ENCODE results near the gene FGA.
A peak's percentile ranks its signal among the peaks of the same experiment; 100 is the strongest.

Gene FGA

DNA sequence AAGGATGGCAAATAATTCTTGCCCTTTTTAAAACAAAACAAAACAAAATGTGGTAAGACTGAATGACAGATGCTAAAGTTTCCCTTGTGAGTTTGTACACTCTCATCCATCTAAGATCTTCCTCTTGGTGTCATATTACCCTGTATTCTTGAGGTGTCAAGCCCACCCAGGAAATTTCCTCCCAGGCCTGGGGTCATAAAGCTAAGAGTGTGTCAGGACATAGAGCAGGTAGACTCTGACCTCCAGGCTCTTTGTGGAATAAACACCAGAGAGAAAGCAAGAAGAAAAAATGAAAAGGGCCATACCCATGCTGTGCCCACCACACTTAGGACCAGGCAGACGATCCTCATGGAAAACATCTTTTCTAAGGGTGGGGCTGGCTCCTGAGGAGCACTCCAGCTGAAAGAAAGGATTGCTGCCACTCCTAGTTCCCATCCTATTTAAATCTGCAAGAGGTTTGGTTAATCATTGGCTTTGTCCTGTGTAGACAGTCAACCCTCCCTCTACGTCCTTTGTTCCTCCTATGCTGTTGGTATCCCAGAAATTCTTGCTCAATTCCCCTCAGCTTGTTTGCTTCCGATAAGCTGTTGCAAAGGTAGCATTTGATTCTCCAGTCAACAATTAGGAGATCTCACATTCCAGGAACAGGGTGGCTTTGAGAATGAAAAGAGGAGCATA lies at the start of gene FGA:
TSS of gene FGA (minus strand) at position 414 of the 678 bp plus-strand sequence. CDS start at position 359, 55 bp downstream.
- H3K79me2 ChIP-seq (ENCODE audit: control insufficient read depth, insufficient read depth, low read length, unreplicated experiment): no peaks in the 10 kb centered on the region
- peaks cover 6% of the 10 kb centered on the region for H3K4me1 ChIP-seq (ENCODE audit: control insufficient read depth, insufficient read depth, low read length, unreplicated experiment)
- no peak within 1 kb of the TSS for H3K27ac ChIP-seq (ENCODE audit: low read depth, low read length)
- H3K36me3 ChIP-seq (ENCODE audit: insufficient read depth, low read length): no peaks in the 10 kb centered on the region
- no peak within 1 kb of the TSS for H2AFZ ChIP-seq (ENCODE audit: low read length, unreplicated experiment)
- H3K27me3 ChIP-seq (ENCODE audit: insufficient read depth, low read length): no peaks in the 10 kb centered on the region
- H3K4me3 ChIP-seq (ENCODE audit: low read depth, low read length): no peak within 1 kb of the TSS

DNA sequence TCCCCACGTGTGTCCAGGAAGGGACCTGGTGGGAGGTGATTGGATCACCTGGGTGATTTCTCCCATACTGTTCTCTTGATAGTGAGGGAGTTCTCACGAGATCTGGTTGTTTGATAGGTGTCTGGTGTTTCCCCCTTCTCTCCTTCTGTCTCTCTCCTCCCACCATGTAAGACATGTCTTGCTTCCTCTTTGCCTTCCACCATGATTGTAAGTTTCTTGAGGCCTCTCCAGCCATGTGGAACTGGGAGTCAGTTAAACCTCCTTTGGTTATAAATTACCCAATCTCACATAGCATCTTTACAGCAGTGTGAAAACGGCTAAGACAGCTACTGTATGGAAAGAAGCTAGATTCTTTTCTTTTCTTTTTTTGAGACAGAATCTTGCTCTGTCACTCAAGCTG lies 43.5 kb upstream of the FGA start:
- H3K79me2 ChIP-seq (ENCODE audit: control insufficient read depth, insufficient read depth, low read length, unreplicated experiment): no peaks in the 10 kb centered on the region
- no peaks in the 10 kb centered on the region for H3K36me3 ChIP-seq (ENCODE audit: insufficient read depth, low read length)
- H2AFZ ChIP-seq (ENCODE audit: low read length, unreplicated experiment): no peak overlapping the region

DNA sequence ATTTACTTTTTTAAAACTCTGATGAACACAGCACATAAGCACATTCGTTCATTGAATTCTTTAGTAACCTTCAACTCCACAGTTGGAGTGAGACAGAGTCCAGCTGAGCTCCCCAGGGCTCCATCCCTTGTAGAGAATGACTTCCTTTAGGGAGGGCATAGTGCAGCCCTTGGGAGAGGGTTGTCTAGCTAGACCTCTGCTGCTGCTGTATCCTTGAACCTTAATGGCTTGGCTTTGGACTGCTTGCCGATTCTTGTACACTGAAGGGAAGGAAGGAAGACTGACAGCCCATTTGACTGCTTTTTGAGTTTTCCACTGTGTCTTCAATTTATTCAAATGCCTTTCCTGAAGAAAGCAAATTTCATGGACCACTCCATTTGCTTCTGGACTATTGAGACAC lies 41.3 kb upstream of the FGA start:
- Histone ChIP-seq H3K79me2 (ENCODE audit: control insufficient read depth, insufficient read depth, low read length, unreplicated experiment) (no peaks in the 10 kb centered on the region), H3K4me1 (ENCODE audit: control insufficient read depth, insufficient read depth, low read length, unreplicated experiment) (no peaks in the 10 kb centered on the region), H3K36me3 (ENCODE audit: insufficient read depth, low read length) (no peaks in the 10 kb centered on the region), H3K4me3 (ENCODE audit: low read depth, low read length) (no peak overlapping the region), H3K27ac (ENCODE audit: low read depth, low read length) (no peak overlapping the region), H2AFZ (ENCODE audit: low read length, unreplicated experiment) (no peak overlapping the region), H3K27me3 (ENCODE audit: insufficient read depth, low read length) (peaks cover 7% of the 10 kb centered on the region; the same call in 1 of the 2 replicates)

More for the DNA sequence above, 43.5 kb upstream of the FGA start:
- Histone ChIP-seq H3K27ac (ENCODE audit: low read depth, low read length) (no peak overlapping the region), H3K4me1 (ENCODE audit: control insufficient read depth, insufficient read depth, low read length, unreplicated experiment) (peaks cover 11% of the 10 kb centered on the region), H3K27me3 (ENCODE audit: insufficient read depth, low read length) (peaks cover 7% of the 10 kb centered on the region; the same call in 1 of the 2 replicates), H3K4me3 (ENCODE audit: low read depth, low read length) (no peak overlapping the region)

DNA sequence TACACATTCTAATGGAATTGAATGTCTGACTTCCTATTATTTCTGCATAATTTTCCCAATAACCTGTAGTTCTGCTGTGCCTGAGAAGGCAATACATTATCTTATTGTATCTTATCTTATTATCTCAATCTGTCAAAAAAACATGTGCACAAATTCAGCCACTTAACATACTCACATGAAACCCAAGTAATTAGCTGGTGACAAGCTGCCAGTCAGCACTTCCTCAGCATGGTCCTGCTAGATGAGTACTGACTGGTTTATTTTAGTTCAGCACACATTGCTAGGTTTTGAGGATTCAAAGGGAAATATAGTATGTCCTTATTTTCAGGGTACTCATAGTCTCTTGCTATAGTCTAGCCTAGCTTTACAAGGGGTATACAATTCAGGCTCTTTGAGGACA lies 39.8 kb upstream of the FGA start:
- H3K79me2 ChIP-seq (ENCODE audit: control insufficient read depth, insufficient read depth, low read length, unreplicated experiment): no peaks in the 10 kb centered on the region
- H2AFZ ChIP-seq (ENCODE audit: low read length, unreplicated experiment): no peak overlapping the region
- H3K4me1 ChIP-seq (ENCODE audit: control insufficient read depth, insufficient read depth, low read length, unreplicated experiment): no peaks in the 10 kb centered on the region
- H3K27ac ChIP-seq (ENCODE audit: low read depth, low read length): no peak overlapping the region
- H3K4me3 ChIP-seq (ENCODE audit: low read depth, low read length): no peak overlapping the region
- H3K36me3 ChIP-seq (ENCODE audit: insufficient read depth, low read length): no peaks in the 10 kb centered on the region
- peaks cover 7% of the 10 kb centered on the region; the same call in 1 of the 2 replicates for H3K27me3 ChIP-seq (ENCODE audit: insufficient read depth, low read length)

DNA sequence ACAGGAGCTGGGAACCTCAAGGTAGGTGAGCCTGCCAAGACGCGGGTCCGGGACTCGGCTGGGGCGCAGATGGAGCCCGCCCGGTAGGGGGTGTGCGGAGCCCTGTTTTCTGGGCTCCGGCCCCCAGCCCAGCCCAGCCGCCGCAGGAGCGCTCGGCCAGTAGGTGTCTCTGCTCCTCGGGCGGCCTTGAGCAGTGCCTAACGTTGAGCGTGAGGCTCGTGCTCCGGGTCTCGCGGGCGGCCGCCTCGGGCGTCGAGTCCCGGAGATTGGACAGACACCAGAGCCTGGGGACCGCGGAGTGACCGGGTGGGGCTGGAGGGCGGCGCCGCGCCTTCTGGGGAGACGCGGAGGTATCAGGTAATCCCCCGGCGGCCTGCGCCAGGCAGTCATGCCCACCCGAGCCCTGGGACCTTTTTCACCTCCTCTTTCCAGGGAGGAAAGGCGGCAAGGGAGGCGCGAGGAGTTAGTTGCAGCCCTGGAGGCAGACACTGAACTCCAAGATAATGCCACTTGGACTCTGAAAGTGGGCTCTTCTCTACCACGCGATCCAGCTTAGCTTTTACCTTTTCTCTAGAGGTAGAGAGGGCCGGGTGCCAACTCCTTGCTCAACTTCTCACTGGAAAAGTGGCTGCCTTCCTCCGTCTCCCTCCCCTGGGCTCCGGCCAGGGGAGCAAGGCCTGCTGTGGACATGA lies 36.4 kb upstream of the FGA start:
- Histone ChIP-seq H3K27me3 (ENCODE audit: insufficient read depth, low read length) (peaks cover 2% of the 10 kb centered on the region; the same call in 1 of the 2 replicates), H2AFZ (ENCODE audit: low read length, unreplicated experiment) (peak overlapping the region; percentile 70), H3K79me2 (ENCODE audit: control insufficient read depth, insufficient read depth, low read length, unreplicated experiment) (no peaks in the 10 kb centered on the region), H3K27ac (ENCODE audit: low read depth, low read length) (no peak overlapping the region), H3K4me1 (ENCODE audit: control insufficient read depth, insufficient read depth, low read length, unreplicated experiment) (no peaks in the 10 kb centered on the region), H3K4me3 (ENCODE audit: low read depth, low read length) (peak overlapping the region; percentile 75), H3K36me3 (ENCODE audit: insufficient read depth, low read length) (no peaks in the 10 kb centered on the region)

DNA sequence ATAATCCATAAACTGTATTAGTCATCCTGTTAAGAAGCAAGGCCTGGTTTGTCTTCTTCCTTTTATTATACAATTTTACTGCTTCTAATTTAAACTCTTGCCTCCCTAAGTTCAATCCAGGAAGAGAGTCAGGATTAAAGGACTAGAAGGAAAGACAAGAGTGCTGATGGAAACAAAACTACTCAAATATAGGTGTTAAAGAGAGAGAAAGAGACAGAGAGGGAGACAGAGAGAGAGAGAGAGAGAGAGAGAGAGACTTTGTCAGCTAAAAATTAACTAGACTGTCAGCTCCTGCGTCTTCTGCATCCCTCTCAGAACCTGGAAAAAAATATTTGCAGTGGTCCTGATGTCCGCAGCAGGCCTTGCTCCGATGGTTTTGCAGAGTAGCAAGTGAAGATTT lies 35.4 kb upstream of the FGA start:
- H3K4me3 ChIP-seq (ENCODE audit: low read depth, low read length): no peak overlapping the region
- no peaks in the 10 kb centered on the region for H3K79me2 ChIP-seq (ENCODE audit: control insufficient read depth, insufficient read depth, low read length, unreplicated experiment)
- no peaks in the 10 kb centered on the region for H3K27me3 ChIP-seq (ENCODE audit: insufficient read depth, low read length)
- H2AFZ ChIP-seq (ENCODE audit: low read length, unreplicated experiment): no peak overlapping the region
- H3K4me1 ChIP-seq (ENCODE audit: control insufficient read depth, insufficient read depth, low read length, unreplicated experiment): no peaks in the 10 kb centered on the region
- H3K27ac ChIP-seq (ENCODE audit: low read depth, low read length): no peak overlapping the region
- no peaks in the 10 kb centered on the region for H3K36me3 ChIP-seq (ENCODE audit: insufficient read depth, low read length)

DNA sequence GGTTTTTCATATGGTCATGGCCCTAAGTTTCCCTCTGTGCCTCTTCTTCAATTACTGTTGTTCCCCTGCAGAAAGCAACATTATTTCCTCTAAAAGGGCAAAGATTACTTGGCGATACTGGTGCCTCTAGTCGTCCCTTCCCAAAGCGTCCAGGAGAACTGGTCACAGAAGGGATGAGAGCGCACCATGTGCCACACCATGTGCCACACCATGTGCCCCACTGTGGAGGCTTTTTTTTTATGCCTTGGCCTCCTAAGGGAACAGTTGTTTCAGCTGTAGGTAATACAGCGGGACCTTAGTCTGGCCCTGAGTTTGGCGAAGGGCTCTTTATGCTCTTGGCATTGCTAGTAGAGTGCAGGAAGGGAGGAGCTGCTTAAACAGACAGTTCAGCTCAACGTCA lies 33.5 kb upstream of the FGA start:
- no peak overlapping the region for H3K4me3 ChIP-seq (ENCODE audit: low read depth, low read length)
- H3K4me1 ChIP-seq (ENCODE audit: control insufficient read depth, insufficient read depth, low read length, unreplicated experiment): no peaks in the 10 kb centered on the region
- no peaks in the 10 kb centered on the region for H3K27me3 ChIP-seq (ENCODE audit: insufficient read depth, low read length)
- no peaks in the 10 kb centered on the region for H3K36me3 ChIP-seq (ENCODE audit: insufficient read depth, low read length)
- no peak overlapping the region for H3K27ac ChIP-seq (ENCODE audit: low read depth, low read length)
- no peak overlapping the region for H2AFZ ChIP-seq (ENCODE audit: low read length, unreplicated experiment)
- H3K79me2 ChIP-seq (ENCODE audit: control insufficient read depth, insufficient read depth, low read length, unreplicated experiment): no peaks in the 10 kb centered on the region

DNA sequence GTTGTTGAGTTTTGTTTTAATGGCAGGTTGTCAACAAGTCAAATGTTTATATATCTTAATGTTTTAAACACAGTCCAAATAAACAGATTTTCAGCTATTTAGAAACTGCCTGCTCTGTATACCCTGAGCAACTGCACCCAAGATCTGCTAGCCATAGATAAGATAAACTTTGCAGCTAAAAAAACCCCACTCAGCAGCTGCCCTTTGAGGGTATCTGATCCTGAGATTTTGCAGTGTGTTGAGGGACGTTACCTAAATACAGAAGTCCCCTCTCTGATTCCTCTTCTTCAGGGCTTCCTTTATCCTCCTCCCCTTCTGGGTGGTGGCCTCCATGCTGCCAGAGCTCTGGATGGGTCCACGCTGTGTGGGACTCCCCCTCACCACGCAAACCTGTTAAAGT lies 32.9 kb upstream of the FGA start:
- Histone ChIP-seq H3K4me3 (ENCODE audit: low read depth, low read length) (no peak overlapping the region), H3K27ac (ENCODE audit: low read depth, low read length) (no peak overlapping the region), H3K79me2 (ENCODE audit: control insufficient read depth, insufficient read depth, low read length, unreplicated experiment) (no peaks in the 10 kb centered on the region), H3K27me3 (ENCODE audit: insufficient read depth, low read length) (no peaks in the 10 kb centered on the region), H3K36me3 (ENCODE audit: insufficient read depth, low read length) (no peaks in the 10 kb centered on the region), H3K4me1 (ENCODE audit: control insufficient read depth, insufficient read depth, low read length, unreplicated experiment) (no peaks in the 10 kb centered on the region), H2AFZ (ENCODE audit: low read length, unreplicated experiment) (no peak overlapping the region)

DNA sequence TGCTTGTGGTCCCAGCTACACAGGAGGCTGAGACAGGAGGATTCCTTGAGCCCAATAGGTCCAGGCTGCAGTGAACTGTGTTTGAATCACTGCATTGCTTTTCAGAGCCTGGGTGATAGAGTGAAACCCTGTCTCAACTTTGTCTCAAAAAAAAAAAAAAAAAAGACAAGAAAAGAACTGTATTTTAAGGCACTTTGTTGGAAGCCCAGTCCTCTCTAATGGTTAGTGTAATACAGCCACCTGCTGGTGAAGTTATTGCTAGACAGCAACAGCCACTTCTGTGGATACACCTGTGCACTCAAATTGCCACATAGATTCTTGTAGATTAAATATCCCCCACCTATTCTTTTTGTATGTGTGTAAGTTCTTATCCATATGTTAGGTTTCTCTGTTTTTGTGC lies 32.1 kb upstream of the FGA start:
- no peaks in the 10 kb centered on the region for H3K4me1 ChIP-seq (ENCODE audit: control insufficient read depth, insufficient read depth, low read length, unreplicated experiment)
- no peaks in the 10 kb centered on the region for H3K79me2 ChIP-seq (ENCODE audit: control insufficient read depth, insufficient read depth, low read length, unreplicated experiment)
- no peak overlapping the region for H2AFZ ChIP-seq (ENCODE audit: low read length, unreplicated experiment)
- H3K4me3 ChIP-seq (ENCODE audit: low read depth, low read length): no peak overlapping the region
- no peak overlapping the region for H3K27ac ChIP-seq (ENCODE audit: low read depth, low read length)
- no peaks in the 10 kb centered on the region for H3K27me3 ChIP-seq (ENCODE audit: insufficient read depth, low read length)
- no peaks in the 10 kb centered on the region for H3K36me3 ChIP-seq (ENCODE audit: insufficient read depth, low read length)

DNA sequence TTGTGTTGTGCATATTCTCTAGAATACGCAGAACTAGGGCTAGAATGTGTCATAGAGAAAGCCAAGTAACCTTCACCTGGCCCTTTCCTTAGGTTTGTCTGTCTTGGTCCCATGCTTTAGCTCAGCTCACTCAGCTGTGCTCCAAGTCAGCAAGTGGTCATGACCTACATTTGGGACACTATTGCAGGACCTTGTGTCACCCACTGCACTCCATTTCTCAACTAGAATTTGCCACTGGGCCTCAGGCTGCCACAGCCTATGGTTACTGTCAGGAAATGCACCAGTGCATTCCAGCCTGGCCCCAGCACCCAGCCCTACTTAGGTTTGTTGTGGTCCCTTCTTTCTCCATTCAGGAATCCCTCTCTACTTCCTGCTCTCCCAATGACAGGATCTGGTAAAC lies 29.6 kb upstream of the FGA start:
- Histone ChIP-seq H3K27me3 (ENCODE audit: insufficient read depth, low read length) (no peaks in the 10 kb centered on the region), H2AFZ (ENCODE audit: low read length, unreplicated experiment) (no peak overlapping the region), H3K27ac (ENCODE audit: low read depth, low read length) (no peak overlapping the region), H3K79me2 (ENCODE audit: control insufficient read depth, insufficient read depth, low read length, unreplicated experiment) (no peaks in the 10 kb centered on the region), H3K4me1 (ENCODE audit: control insufficient read depth, insufficient read depth, low read length, unreplicated experiment) (peaks cover 5% of the 10 kb centered on the region), H3K36me3 (ENCODE audit: insufficient read depth, low read length) (no peaks in the 10 kb centered on the region), H3K4me3 (ENCODE audit: low read depth, low read length) (no peak overlapping the region)

DNA sequence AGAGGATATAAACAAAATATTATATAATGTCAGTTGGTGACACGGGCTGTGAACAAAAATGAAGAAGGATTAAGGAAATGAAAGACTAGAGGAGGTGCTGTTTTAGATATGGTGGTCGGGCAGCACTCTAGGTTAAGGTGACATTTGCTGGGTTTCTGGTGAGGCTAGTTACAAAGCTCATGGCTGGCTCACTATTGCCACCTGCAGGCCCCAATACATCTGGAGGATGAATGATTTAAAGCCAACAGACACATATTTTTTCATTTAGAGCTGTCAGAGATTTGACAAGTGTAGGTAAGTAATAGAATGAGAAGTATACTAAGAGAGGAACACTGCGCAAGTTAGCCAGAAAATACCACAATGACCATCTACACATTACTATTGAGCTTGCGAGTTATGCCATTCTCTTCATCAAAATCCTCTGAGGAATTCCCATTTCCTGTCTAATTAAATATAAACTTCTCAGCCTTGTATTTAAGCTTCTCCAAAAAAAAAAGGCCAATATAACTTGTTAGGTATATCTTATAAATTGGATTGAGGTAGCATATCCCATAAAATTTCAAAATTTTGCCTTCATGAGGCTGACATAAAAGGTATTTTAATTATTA lies 28.3 kb upstream of the FGA start:
- no peak overlapping the region for H3K27ac ChIP-seq (ENCODE audit: low read depth, low read length)
- no peaks in the 10 kb centered on the region for H3K27me3 ChIP-seq (ENCODE audit: insufficient read depth, low read length)
- no peaks in the 10 kb centered on the region for H3K79me2 ChIP-seq (ENCODE audit: control insufficient read depth, insufficient read depth, low read length, unreplicated experiment)
- no peak overlapping the region for H3K4me3 ChIP-seq (ENCODE audit: low read depth, low read length)
- H3K36me3 ChIP-seq (ENCODE audit: insufficient read depth, low read length): no peaks in the 10 kb centered on the region
- H2AFZ ChIP-seq (ENCODE audit: low read length, unreplicated experiment): no peak overlapping the region
- H3K4me1 ChIP-seq (ENCODE audit: control insufficient read depth, insufficient read depth, low read length, unreplicated experiment): peaks cover 5% of the 10 kb centered on the region

All from ACC112 (cell line).